LNCaP clone FGC (cell line): ENCODE results near the gene RBBP6.
"Not testable (repeated sequence)": the region's sequence is repeated elsewhere in the genome, so short reads cannot be mapped to it uniquely, and the experiment has no call there.

ENCODE experiments used
- DNase-seq: peaks from one replicate; pipeline ENCODE4 v3.0.0-alpha.2; 2011; ENCODE audit warnings: low read depth
- H3K4me3 ChIP-seq: 2 replicates; pipeline ENCODE4 v1.5.1; 2011; ENCODE audit warnings: mild to moderate bottlenecking, low read depth, low read length, control low read depth
- CTCF ChIP-seq: IDR thresholded peaks from 2 replicates; pipeline ENCODE4 v1.5.1; 2012; ENCODE audit warnings: mild to moderate bottlenecking; ENCODE audit not compliant: control insufficient read depth, insufficient read depth; ENCODE audit errors: extremely low read depth

RBBP6 gene

GRCh38 chr16:24610416-24610755, 71.0 kb downstream of the RBBP6 start:
- no peak overlapping the region for H3K4me3 ChIP-seq

GRCh38 chr16:24611310-24611709, 71.9 kb downstream of the RBBP6 start:
- DNase-seq, result no peak
- H3K4me3 ChIP-seq, result no peak overlapping the region
- TF ChIP-seq CTCF, result no peak

More at GRCh38 chr16:24610416-24610755, 71.0 kb downstream of the RBBP6 start:
- no peak for TF ChIP-seq CTCF
- no peak for DNase-seq

GRCh38 chr16:24612656-24613055, 73.3 kb downstream of the RBBP6 start:
- no peak overlapping the region for H3K4me3 ChIP-seq
- DNase-seq, result no peak
- no peak for TF ChIP-seq CTCF

GRCh38 chr16:24613267-24613666, 73.9 kb downstream of the RBBP6 start:
- not testable (repeated sequence) for DNase-seq, H3K4me3 ChIP-seq

- H3K4me3 ChIP-seq, result no peak overlapping the region
- TF ChIP-seq CTCF, result no peak
- no peak for DNase-seq
Observed at GRCh38 chr16:24617502-24617901, 78.1 kb downstream of the RBBP6 start.
